ENCODE results near the gene C6orf141.
"Not testable (repeated sequence)": the region's sequence is repeated elsewhere in the genome, so short reads cannot be mapped to it uniquely, and the experiment has no call there.

The C6orf141 gene

DNA sequence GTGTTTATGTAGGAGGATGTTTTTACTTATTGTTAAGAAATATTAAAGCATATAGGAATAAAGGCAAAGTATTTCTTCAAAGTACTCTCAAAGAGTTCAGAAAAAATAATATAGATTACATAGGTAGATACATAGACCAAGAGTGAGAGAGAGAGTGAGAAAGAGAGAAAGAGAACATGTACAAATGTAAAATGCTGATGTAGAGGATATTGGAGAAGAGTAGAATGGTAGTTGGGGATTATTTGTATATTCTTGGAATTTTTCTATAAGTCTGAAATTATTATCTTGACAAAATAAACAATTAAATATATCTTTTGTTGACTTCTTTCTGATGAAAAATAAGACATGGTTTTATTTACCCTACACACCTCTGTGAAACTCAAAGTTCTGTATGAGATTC is 29.2 kb downstream of the C6orf141 start:
- no peak for DNase-seq

DNA sequence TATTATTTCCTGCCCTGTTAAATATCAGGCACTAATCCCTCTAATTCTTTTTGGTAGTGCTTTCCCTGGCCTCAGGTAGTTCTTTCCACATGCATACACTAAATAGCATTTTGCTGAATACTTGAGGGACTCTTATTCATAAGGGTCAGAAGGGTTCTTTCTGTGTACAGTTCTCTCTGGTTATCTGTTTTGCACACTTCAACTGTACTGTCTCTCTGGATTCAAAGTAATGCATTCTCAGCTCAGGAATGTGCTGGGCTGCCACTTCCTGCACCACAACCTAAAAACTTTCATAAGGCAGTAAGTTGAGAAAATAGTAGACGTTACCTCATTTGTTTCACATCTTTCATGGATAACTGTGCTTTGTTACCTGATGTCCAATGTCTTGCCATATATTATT is 32.1 kb downstream of the C6orf141 start:
- no peak for DNase-seq

DNA sequence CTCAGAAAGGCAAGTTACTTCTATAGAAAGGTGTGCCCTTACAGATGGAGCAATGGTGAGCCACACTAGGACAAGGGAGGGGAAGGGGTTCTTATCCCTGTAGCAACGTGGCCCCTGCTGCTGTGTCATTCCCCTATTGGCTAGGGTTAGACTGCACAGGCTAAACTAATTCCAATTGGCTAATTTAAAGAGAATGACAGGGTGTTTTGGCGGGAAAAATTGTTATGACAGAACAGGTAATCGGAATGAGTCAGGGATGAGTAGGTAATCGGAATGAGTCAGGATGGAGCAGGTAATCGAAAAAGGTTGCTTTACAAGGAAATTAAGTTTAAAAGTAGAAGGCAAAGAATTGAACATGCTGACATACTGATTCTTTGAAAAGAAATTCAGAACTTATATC is 36.8 kb downstream of the C6orf141 start:
- not testable (repeated sequence) for DNase-seq
